Ureter (tissue), 1 donor: ENCODE measurements around the gene RHOV. TPM values are rescaled to one million over a fixed set of nuclear protein-coding genes. Genes with fewer than 3 reads are reported as not detected.
"Not testable (repeated sequence)": the region's sequence is repeated elsewhere in the genome, so short reads cannot be mapped to it uniquely, and the experiment has no call there.

ENCODE experiments used
- DNase-seq: peaks from one replicate; pipeline ENCODE4 v3.0.0-alpha.2; 2020; ENCODE audit warnings: low spot score
- total RNA-seq: library from RNA; stranded (reverse); gene quantifications from one replicate; pipeline ENCODE4 v1.2.4, GENCODE V29; 2023
- donor health status: DM: yes; HTN: yes; CAD: no.

Gene RHOV
- total RNA-seq, 1 donor from 2014 or later, result 31.4 TPM

- no peak for DNase-seq
Observed at GRCh38 chr15:40872791-40873693, 992 bp downstream of the RHOV start.

GRCh38 chr15:40871749-40872617, 2.1 kb downstream of the RHOV start:
- peak; percentile 84 for DNase-seq

- DNase-seq, result no peak
Observed at GRCh38 chr15:40870716-40871115, 3.3 kb downstream of the RHOV start.

GRCh38 chr15:40869686-40870085, 4.3 kb downstream of the RHOV start:
- DNase-seq, result no peak

GRCh38 chr15:40867199-40867598, 6.8 kb downstream of the RHOV start:
- no peak for DNase-seq

- DNase-seq, result no peak
Observed at GRCh38 chr15:40863660-40864270, 10.3 kb downstream of the RHOV start.

- DNase-seq, result not testable (repeated sequence)
Observed at GRCh38 chr15:40861147-40861546, 12.9 kb downstream of the RHOV start.

GRCh38 chr15:40859206-40859851, 14.7 kb downstream of the RHOV start:
- DNase-seq, result peak; percentile 86

GRCh38 chr15:40858706-40859105, 15.3 kb downstream of the RHOV start:
- DNase-seq, result no peak

GRCh38 chr15:40857601-40858341, 16.3 kb downstream of the RHOV start:
- peak; percentile 92 for DNase-seq

- no peak for DNase-seq
Observed at GRCh38 chr15:40856746-40857145, 17.3 kb downstream of the RHOV start.

GRCh38 chr15:40855706-40856234, 18.3 kb downstream of the RHOV start:
- DNase-seq, result no peak

- no peak for DNase-seq
Observed at GRCh38 chr15:40854161-40854560, 19.9 kb downstream of the RHOV start.

- DNase-seq, result no peak
Observed at GRCh38 chr15:40853241-40853890, 20.7 kb downstream of the RHOV start.

GRCh38 chr15:40852529-40852928, 21.5 kb downstream of the RHOV start:
- no peak for DNase-seq

GRCh38 chr15:40850576-40851112, 23.4 kb downstream of the RHOV start:
- no peak for DNase-seq

- DNase-seq, result peak; percentile 85
Observed at GRCh38 chr15:40847223-40847961, 26.6 kb downstream of the RHOV start.

- no peak for DNase-seq
Observed at GRCh38 chr15:40846841-40847222, 27.2 kb downstream of the RHOV start.
